Smooth muscle cell (in vitro differentiated cells): ENCODE measurements around the gene ECHS1. TPM values are rescaled to one million over a fixed set of nuclear protein-coding genes. Genes with fewer than 3 reads are reported as not detected.

Experiments used
- DNase-seq: peaks from one replicate; lab custom pipeline; 2025; ENCODE audit not compliant: unreplicated experiment; lab: John Stamatoyannopoulos, UW
- H2AFZ ChIP-seq: fragments of 200-600 bp; sonication (generic); 2 replicates; pipeline ENCODE4 v1.6.0; 2016; ENCODE audit warnings: antibody characterized with exemption, low read depth, mild to moderate bottlenecking
- H3F3A ChIP-seq: fragments of 200-600 bp; sonication (generic); 2 replicates; pipeline ENCODE4 v1.6.0; 2017; ENCODE audit warnings: antibody characterized with exemption, low read depth
- H3K27ac ChIP-seq: fragments of 200-600 bp; sonication (generic); 2 replicates; pipeline ENCODE4 v1.5.1; 2016; ENCODE audit warnings: low read depth, mild to moderate bottlenecking
- H3K27me3 ChIP-seq: fragments of 200-600 bp; sonication (generic); 2 replicates; pipeline ENCODE4 v1.6.1; 2016; ENCODE audit warnings: low read depth, mild to moderate bottlenecking
- H3K36me3 ChIP-seq: fragments of 200-600 bp; sonication (generic); 2 replicates; pipeline ENCODE4 v1.5.1; 2016; ENCODE audit warnings: low read depth
- H3K4me1 ChIP-seq: fragments of 200-600 bp; sonication (generic); 2 replicates; pipeline ENCODE4 v1.5.1; 2016; ENCODE audit warnings: low read depth
- H3K4me2 ChIP-seq: fragments of 200-600 bp; sonication (generic); 2 replicates; pipeline ENCODE4 v1.6.0; 2016; ENCODE audit warnings: mild to moderate bottlenecking
- H3K4me3 ChIP-seq: fragments of 200-600 bp; sonication (generic); 2 replicates; pipeline ENCODE4 v1.5.1; 2016; ENCODE audit warnings: mild to moderate bottlenecking
- H3K79me2 ChIP-seq: fragments of 200-600 bp; sonication (generic); 2 replicates; pipeline ENCODE4 v1.6.0; 2016; ENCODE audit warnings: low read depth, mild to moderate bottlenecking
- H3K9ac ChIP-seq: fragments of 200-600 bp; sonication (generic); 2 replicates; pipeline ENCODE4 v1.6.0; 2016; ENCODE audit warnings: low read depth
- H3K9me3 ChIP-seq: fragments of 200-600 bp; sonication (generic); replicated peaks from 2 replicates; pipeline ENCODE4 v1.5.1; 2016; ENCODE audit warnings: low read depth
- H4K20me1 ChIP-seq: fragments of 200-600 bp; sonication (generic); 2 replicates; pipeline ENCODE4 v1.6.0; 2016; ENCODE audit warnings: low read depth
- CTCF ChIP-seq: fragments of 200-600 bp; sonication (generic); IDR thresholded peaks from 2 replicates; pipeline ENCODE4 v1.5.1; 2017; ENCODE audit warnings: borderline replicate concordance, mild to moderate bottlenecking, antibody characterized with exemption; ENCODE audit not compliant: insufficient read depth, poor library complexity, severe bottlenecking
- WGBS: methylation state at CpG from one replicate; pipeline ENCODE4 v1.1.7; 2016; ENCODE audit warnings: low lambda C conversion rate; 5-methylcytosine and 5-hydroxymethylcytosine counted together
- polyA plus RNA-seq: library from polyadenylated mRNA; unstranded; fragments of >200 nt; fragmentation: Nextera tagmentation; extraction: Ambion mirVana; gene quantifications from 2 replicates; pipeline ENCODE4 v1.2.1, GENCODE V29; 2016
- total RNA-seq: library from RNA; depleted of rRNA; stranded (reverse); fragments of >200 nt; gene quantifications from 2 replicates; pipeline ENCODE4 v1.2.3, GENCODE V29; 2014

The ECHS1 gene
- total and polyA plus RNA-seq, 2 experiments from 2014 or later, result 63.8 to 112 TPM

GRCh38 chr10:133353202-133353959, 19.8 kb downstream of the ECHS1 start:
- no peak overlapping the region for H3K4me2 ChIP-seq
- no peaks in the 10 kb centered on the region for H3K36me3 ChIP-seq
- H3K79me2 ChIP-seq, result no peaks in the 10 kb centered on the region
- peaks cover 19% of the 10 kb centered on the region for H4K20me1 ChIP-seq
- H3K9me3 ChIP-seq, result no peaks in the 10 kb centered on the region
- no peaks in the 10 kb centered on the region for H3F3A ChIP-seq
- H3K9ac ChIP-seq, result no peak overlapping the region
- 85% methylated on average over 16 of the region's 16 CpGs for WGBS
- no peak overlapping the region for H3K27ac ChIP-seq
- no peak for TF ChIP-seq CTCF
- H2AFZ ChIP-seq, result no peak overlapping the region
- H3K27me3 ChIP-seq, result no peaks in the 10 kb centered on the region
- no peaks in the 10 kb centered on the region for H3K4me1 ChIP-seq
- DNase-seq, result no peak
- no peak overlapping the region for H3K4me3 ChIP-seq

- no peak for DNase-seq
- H3K4me3 ChIP-seq, result no peak overlapping the region
- H4K20me1 ChIP-seq, result peaks cover 18% of the 10 kb centered on the region
- no peak overlapping the region for H3K9ac ChIP-seq
- no peak for TF ChIP-seq CTCF
- H3F3A ChIP-seq, result no peaks in the 10 kb centered on the region
- WGBS, result 77% methylated on average over 24 of the region's 24 CpGs
- H3K27ac ChIP-seq, result no peak overlapping the region
- H3K4me1 ChIP-seq, result no peaks in the 10 kb centered on the region
- no peak overlapping the region for H3K4me2 ChIP-seq
- H2AFZ ChIP-seq, result no peak overlapping the region
- no peaks in the 10 kb centered on the region for H3K27me3 ChIP-seq
- no peaks in the 10 kb centered on the region for H3K36me3 ChIP-seq
- H3K9me3 ChIP-seq, result no peaks in the 10 kb centered on the region
- H3K79me2 ChIP-seq, result no peaks in the 10 kb centered on the region
These were observed 21.5 kb downstream of the ECHS1 start for GRCh38 chr10:133351408-133352318.

GRCh38 chr10:133350950-133351329, 22.2 kb downstream of the ECHS1 start:
- no peak overlapping the region for H2AFZ ChIP-seq
- no peaks in the 10 kb centered on the region for H3K79me2 ChIP-seq
- peaks cover 11% of the 10 kb centered on the region for H4K20me1 ChIP-seq
- H3K9me3 ChIP-seq, result no peaks in the 10 kb centered on the region
- no peaks in the 10 kb centered on the region for H3K4me1 ChIP-seq
- no peak overlapping the region for H3K4me3 ChIP-seq
- no peaks in the 10 kb centered on the region for H3F3A ChIP-seq
- no peaks in the 10 kb centered on the region for H3K36me3 ChIP-seq
- 75% methylated on average over 11 of the region's 13 CpGs for WGBS
- no peak for DNase-seq
- TF ChIP-seq CTCF, result no peak
- H3K9ac ChIP-seq, result no peak overlapping the region
- no peak overlapping the region for H3K27ac ChIP-seq
- no peak overlapping the region for H3K4me2 ChIP-seq
- H3K27me3 ChIP-seq, result no peaks in the 10 kb centered on the region
